GM12891 (cell line): ENCODE measurements around the gene NT5C3B.
A peak's percentile ranks its signal among the peaks of the same experiment; 100 is the strongest.

Source experiments
- POLR2A ChIP-seq: IDR thresholded peaks from 2 replicates; pipeline ENCODE4 v1.6.1; 2011; ENCODE audit warnings: low read depth, low read length, control low read depth
- POU2F2 ChIP-seq: IDR thresholded peaks from 2 replicates; pipeline ENCODE4 v1.6.1; 2011; ENCODE audit warnings: low read depth, mild to moderate bottlenecking, control low read depth, low read length, moderate library complexity
- SPI1 ChIP-seq: IDR thresholded peaks from 2 replicates; pipeline ENCODE4 v1.6.1; 2011; ENCODE audit warnings: low read depth, low read length, control low read depth
- TAF1 ChIP-seq: IDR thresholded peaks from 2 replicates; pipeline ENCODE4 v1.6.1; 2011; ENCODE audit warnings: low read depth, low read length, control low read depth

- TF ChIP-seq POLR2A (peak; percentile 78), TAF1 (peak; percentile 90), POU2F2 (peak; percentile 54; the same call in 1 of the 2 replicates), SPI1 (no peak)
These were observed 29.0 kb upstream of the NT5C3B start, which contains the start of gene KLHL11 for GRCh38 chr17:41864836-41865595.
